Dedifferentiated amniotic fluid mesenchymal stem cell (primary cell): ENCODE results near the gene CNOT10.

Experiments
- DNase-seq: peaks from one replicate; pipeline ENCODE4 v3.0.0-alpha.2; 2016; ENCODE audit errors: extremely low spot score

The CNOT10 gene

GRCh38 chr3:32817558-32818228 is 132.7 kb downstream of the CNOT10 start, which contains the start of gene TRIM71:
TRIM71 (plus strand) TSS chr3:32817997; CDS start chr3:32818081, 84 bp downstream.
- DNase-seq, result no peak

DNA sequence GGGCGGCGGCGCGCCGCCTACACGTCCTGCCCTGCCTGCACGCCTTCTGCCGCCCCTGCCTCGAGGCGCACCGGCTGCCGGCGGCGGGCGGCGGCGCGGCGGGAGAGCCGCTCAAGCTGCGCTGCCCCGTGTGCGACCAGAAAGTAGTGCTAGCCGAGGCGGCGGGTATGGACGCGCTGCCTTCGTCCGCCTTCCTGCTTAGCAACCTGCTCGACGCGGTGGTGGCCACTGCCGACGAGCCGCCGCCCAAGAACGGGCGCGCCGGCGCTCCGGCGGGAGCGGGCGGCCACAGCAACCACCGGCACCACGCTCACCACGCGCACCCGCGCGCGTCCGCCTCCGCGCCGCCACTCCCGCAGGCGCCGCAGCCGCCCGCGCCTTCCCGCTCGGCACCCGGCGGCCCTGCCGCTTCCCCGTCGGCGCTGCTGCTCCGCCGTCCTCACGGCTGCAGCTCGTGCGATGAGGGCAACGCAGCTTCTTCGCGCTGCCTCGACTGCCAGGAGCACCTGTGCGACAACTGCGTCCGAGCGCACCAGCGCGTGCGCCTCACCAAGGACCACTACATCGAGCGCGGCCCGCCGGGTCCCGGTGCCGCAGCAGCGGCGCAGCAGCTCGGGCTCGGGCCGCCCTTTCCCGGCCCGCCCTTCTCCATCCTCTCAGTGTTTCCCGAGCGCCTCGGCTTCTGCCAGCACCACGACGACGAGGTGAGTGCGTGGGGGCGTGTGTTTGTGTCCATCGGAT is 133.4 kb downstream of the CNOT10 start:
- DNase-seq, result no peak

GRCh38 chr3:32818970-32819511 is 134.1 kb downstream of the CNOT10 start:
- no peak for DNase-seq

DNA sequence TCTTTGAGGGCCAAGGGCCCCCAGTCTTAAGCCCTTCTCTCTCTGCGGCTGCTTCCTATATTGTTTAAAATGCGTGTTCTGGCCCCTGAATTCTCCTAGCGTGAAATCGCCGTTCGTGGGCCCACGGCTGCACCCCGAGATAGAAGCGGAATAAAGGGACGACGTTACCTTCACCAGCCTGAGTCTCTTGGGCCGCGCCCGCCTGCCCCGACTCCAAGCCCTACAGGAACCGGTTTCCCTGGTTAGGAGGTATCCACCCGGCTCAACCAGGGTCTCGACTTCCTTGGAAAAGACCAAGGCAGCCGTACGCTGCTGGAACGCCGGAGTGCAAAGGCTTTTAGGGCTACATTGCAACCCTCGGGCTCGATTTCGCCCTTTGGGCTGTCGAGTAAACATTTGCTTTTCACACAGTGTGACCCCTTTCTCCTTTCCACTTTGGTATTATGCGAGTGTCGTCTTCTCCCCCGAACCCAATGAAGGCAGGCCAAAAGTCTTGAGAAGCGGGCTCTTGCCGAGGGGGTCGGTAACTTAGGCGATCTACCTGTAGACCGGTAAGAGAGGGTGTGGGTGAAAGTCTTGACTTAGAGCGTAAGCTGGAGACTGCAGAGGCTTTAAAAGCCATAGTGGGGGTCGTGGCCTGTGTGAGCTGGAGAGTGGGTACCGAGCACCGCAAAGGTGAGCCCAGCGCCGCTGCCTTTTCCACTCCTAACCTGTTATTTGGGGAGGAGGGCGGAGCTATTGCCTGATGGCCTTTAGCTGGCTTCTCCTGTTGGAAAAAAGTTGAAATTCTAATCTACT is 134.8 kb downstream of the CNOT10 start:
- no peak for DNase-seq

DNA sequence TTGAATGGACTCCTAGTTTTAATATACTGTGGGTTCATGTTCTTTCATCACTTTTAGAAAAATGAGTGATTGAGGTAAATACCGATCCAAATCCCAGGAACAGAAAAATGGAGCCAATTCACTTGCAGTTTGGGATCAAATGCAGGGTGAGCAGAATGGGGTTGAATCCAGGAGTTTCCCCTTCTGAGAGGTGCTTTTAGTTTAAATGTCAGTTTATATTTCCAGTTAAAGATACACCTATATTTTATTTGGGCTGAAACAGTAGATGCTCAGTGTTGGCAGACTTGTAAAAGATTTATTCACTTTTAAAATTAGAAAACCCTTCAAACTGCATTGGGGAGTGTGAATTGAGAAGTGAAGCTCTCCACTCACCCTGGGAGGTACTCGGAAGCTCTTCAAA is 135.4 kb downstream of the CNOT10 start:
- DNase-seq, result no peak

GRCh38 chr3:32820971-32821685 is 136.1 kb downstream of the CNOT10 start:
- DNase-seq, result no peak

GRCh38 chr3:32821686-32822296 is 136.8 kb downstream of the CNOT10 start:
- no peak for DNase-seq

DNA sequence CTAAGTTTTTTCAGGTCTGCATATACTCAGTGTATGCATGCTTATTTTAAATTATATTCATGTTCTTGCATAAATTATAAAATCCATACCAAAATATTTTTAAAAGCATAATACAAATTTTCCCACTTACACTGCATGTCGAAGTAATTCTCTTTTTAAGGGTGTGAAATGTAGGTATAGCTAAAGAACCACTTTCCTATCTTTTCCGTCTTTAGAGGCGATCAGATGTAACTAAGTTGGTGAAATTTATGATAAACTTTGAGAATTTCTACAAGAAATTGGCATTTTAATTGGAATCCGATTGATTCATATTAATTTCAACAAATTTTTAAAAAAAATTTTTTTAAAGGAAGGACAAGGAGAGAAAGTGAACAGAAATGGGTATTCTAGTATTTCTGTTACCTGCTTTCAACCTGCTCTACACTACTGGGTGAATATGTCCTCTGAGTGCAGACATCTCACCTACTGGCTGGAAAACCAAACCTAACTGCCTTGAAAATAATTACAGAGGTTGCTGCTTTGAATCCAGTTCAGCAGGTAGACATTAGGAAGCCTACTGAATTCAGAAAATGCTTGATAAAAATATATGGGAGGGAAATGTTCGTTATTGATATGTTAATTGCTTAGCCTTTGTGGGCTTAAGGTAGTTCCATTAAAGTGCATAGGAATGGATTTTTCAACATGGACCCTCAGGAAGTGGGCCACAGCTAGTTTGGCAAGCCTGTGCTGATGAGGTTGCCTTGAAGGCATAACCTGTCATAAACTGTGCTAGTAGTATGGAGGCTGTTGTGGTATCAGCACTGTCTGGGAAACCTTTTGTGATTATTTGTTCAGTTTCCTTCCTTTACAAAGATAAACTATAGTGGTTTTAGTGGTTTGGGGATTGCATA is 137.9 kb downstream of the CNOT10 start:
- DNase-seq, result no peak
